Left lung (tissue), 10 donors: ENCODE results near the gene PPP2R2B. TPM values are rescaled to one million over a fixed set of nuclear protein-coding genes. Genes with fewer than 3 reads are reported as not detected.

Experiments
- ATAC-seq: fragments of 200-7000 bp; cut with Tn5 transposase; one replicate; pipeline ENCODE4 v1.9.1; 2020; ENCODE audit warnings: moderate library complexity
- DNase-seq, 4 donors: peaks; one replicate each; pipeline ENCODE4 v3.0.0-alpha.2; 2013 to 2020
- H3K27ac ChIP-seq, 2 donors: fragments of 200-600 bp; sonication (generic) in 1 of 2; one replicate each; pipeline versions ENCODE4 v1.5.0 to v1.8.0; 2020 to 2021
- H3K27me3 ChIP-seq, 2 donors: fragments of 200-600 bp; sonication (generic) in 1 of 2; one replicate each; pipeline versions ENCODE4 v1.5.0 to v1.8.0; 2020 to 2021
- H3K36me3 ChIP-seq, 2 donors: fragments of 200-600 bp; sonication (generic) in 1 of 2; one replicate each; pipeline versions ENCODE4 v1.5.0 to v1.8.0; 2020 to 2021
- H3K4me1 ChIP-seq, 2 donors: fragments of 200-600 bp; one replicate each; pipeline ENCODE4 v1.8.0; 2021
- H3K4me3 ChIP-seq, 2 donors: fragments of 200-600 bp; sonication (generic) in 1 of 2; one replicate each; pipeline versions ENCODE4 v1.5.0 to v1.8.0; 2020 to 2021; ENCODE audit warnings: mild to moderate bottlenecking in 1 of 2
- H3K9me3 ChIP-seq, 2 donors: fragments of 200-600 bp; sonication (generic) in 1 of 2; one replicate each; pipeline versions ENCODE4 v1.5.0 to v1.8.0; 2020 to 2021
- intact Hi-C, 2 donors: fragments of 100-400 bp; cut with DNase I; formaldehyde crosslinking; loops; one replicate each; pipeline versions ENCODE4 v1.11.2 to v1.14.2; 2022
- polyA plus RNA-seq, 6 donors: library from polyadenylated mRNA; unstranded; fragments of 120-200 nt; gene quantifications; one replicate each; pipeline ENCODE4 v1.2.1, GENCODE V29; 2013; ENCODE audit not compliant: insufficient read length in 6 of 6
- total RNA-seq, 2 donors: library from RNA; stranded (reverse); fragmentation: NEBNext Ultra II Directional; extraction: Animal tissue kit (Norgen Biotek cat#: 25700); gene quantifications; one replicate each; pipeline ENCODE4 v1.2.1, GENCODE V29; 2021
- TF ChIP-seq, protein P1 (sequence below), 2 donors: fragments of 200-600 bp; sonication (generic) in 1 of 2; IDR thresholded peaks; one replicate each; pipeline versions ENCODE4 v1.5.0 to v1.8.0; 2021; ENCODE audit warnings: antibody characterized with exemption in 2 of 2
- donor health status: DM: no; HTN: yes; CAD: no.
- donor health status: DM: no; HTN: no; CAD: no.

PPP2R2B gene
- total and polyA plus RNA-seq, 8 donors, result 0.23 to 1.5 (median 0.43) TPM

GRCh38 chr5:146659961-146660360 lies 218.6 kb downstream of the PPP2R2B start:
- DNase-seq, result no peak
- Histone ChIP-seq H3K27me3 (no peaks in the 10 kb centered on the region), H3K4me1 (no peaks in the 10 kb centered on the region), H3K4me3 (no peak overlapping the region), H3K36me3 (no peaks in the 10 kb centered on the region), H3K9me3 (no peaks in the 10 kb centered on the region), H3K27ac (no peak overlapping the region)
- intact Hi-C loops, result no loop called here
- no peak for ATAC-seq
- TF ChIP-seq, protein P1, sequence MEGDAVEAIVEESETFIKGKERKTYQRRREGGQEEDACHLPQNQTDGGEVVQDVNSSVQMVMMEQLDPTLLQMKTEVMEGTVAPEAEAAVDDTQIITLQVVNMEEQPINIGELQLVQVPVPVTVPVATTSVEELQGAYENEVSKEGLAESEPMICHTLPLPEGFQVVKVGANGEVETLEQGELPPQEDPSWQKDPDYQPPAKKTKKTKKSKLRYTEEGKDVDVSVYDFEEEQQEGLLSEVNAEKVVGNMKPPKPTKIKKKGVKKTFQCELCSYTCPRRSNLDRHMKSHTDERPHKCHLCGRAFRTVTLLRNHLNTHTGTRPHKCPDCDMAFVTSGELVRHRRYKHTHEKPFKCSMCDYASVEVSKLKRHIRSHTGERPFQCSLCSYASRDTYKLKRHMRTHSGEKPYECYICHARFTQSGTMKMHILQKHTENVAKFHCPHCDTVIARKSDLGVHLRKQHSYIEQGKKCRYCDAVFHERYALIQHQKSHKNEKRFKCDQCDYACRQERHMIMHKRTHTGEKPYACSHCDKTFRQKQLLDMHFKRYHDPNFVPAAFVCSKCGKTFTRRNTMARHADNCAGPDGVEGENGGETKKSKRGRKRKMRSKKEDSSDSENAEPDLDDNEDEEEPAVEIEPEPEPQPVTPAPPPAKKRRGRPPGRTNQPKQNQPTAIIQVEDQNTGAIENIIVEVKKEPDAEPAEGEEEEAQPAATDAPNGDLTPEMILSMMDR (IDR thresholded peaks at IDR 0.05), result no peak

DNA sequence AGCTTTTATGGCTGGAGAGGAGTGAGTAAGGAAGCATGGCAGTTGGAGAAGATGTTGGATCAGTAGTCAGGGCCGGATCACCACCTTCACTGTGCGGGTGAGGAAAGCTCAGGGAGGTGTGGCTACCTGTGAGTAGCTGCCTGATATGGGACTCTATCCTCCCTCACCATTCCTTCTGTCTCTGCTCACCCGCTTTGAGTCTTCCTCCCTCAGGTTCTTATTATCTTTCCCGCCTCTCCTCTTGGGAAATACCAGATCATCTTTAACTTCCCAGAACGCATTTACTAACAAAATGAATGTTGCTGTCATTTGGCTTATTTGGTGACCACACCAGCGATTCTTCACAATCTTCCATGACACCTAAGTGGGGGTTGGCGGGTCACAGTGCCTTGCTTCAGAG lies 221.9 kb downstream of the PPP2R2B start:
- no peaks in the 10 kb centered on the region for H3K9me3 ChIP-seq
- H3K27ac ChIP-seq, result no peak overlapping the region
- TF ChIP-seq, protein P1 (IDR thresholded peaks at IDR 0.05), result no peak
- H3K36me3 ChIP-seq, result no peaks in the 10 kb centered on the region
- H3K4me3 ChIP-seq, result no peak overlapping the region
- ATAC-seq (no peak), DNase-seq (no peak)
- no peaks in the 10 kb centered on the region for H3K4me1 ChIP-seq
- intact Hi-C loops, result no loop called here
- H3K27me3 ChIP-seq, result no peaks in the 10 kb centered on the region

DNA sequence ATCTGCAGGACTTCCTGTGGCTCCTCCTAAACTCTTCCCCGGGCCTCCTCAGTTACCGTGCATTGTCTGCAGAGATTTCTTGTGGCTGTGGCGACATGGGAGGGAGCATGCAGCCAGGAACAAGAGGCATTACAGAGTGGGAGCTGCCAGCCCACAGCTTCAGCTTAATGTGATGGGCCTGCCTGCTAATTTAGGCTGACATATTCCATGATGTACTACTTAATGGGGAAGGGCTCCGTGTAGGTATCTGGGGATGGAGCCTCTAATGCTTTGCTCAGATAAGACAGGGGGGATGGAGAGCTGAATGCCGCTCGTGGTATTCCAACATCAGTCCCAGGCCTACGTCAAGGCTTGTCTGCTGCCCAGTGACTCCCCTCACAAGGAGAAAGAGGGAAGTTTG lies 225.0 kb downstream of the PPP2R2B start:
- Histone ChIP-seq H3K36me3 (no peaks in the 10 kb centered on the region), H3K27me3 (no peaks in the 10 kb centered on the region), H3K4me3 (no peak overlapping the region), H3K4me1 (no peaks in the 10 kb centered on the region), H3K27ac (no peak overlapping the region), H3K9me3 (no peaks in the 10 kb centered on the region)
- TF ChIP-seq, protein P1 (IDR thresholded peaks at IDR 0.05), result no peak
- DNase-seq (no peak), ATAC-seq (no peak)
- intact Hi-C loops, result no loop called here

DNA sequence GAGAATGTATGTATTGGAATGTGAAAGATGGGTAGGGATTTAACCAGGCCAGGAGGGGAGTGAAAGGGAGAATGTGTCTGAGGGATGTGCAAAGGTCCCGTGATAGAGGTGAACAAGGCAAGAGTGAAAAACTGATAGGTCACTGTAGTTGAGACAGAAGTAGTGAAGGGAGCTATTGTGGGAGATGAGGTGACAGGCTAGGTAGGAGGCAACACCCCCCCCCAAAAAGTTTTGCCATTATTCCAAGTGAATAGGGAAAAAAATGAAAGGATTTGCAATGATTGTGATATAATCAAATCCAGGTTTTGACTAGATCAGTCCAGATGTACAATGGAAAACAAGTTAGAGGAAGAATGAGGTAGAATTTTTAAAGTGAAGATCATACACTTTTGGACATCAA lies 226.0 kb downstream of the PPP2R2B start:
- no peak for ATAC-seq
- Histone ChIP-seq H3K4me3 (no peak overlapping the region), H3K9me3 (no peaks in the 10 kb centered on the region), H3K27ac (no peak overlapping the region), H3K27me3 (no peaks in the 10 kb centered on the region), H3K36me3 (no peaks in the 10 kb centered on the region), H3K4me1 (no peaks in the 10 kb centered on the region)
- intact Hi-C loops, result no loop called here
- TF ChIP-seq, protein P1 (IDR thresholded peaks at IDR 0.05), result no peak
- no peak for DNase-seq

DNA sequence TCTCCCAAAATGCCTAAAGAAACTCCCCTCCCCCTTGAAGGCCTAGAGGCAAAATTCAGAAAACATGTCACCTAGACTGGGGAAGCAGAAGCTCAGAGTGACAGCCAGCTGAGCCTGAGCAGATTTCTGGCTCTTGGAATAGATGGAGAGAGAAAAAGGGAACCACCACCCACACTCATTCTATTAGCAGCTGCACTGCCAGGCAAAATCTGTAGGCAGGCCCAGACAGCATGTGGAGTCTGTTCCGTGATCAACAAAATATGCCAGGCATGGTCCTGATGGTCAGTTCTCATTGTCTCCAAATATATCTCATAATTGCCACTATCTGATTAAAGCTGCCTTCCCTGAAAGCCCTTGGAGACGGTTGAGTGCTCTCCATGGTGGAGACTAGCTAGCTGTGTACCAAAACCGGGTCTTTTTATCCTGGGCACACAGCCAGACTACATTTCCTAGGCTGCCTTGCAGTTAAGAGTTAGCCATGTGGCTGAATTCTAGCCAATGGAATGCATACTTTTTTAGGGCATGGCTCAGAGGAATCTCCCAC lies 230.8 kb downstream of the PPP2R2B start:
- no peaks in the 10 kb centered on the region for H3K4me1 ChIP-seq
- no peak overlapping the region for H3K4me3 ChIP-seq
- TF ChIP-seq, protein P1 (IDR thresholded peaks at IDR 0.05), result no peak
- ATAC-seq (no peak), DNase-seq (no peak)
- no peaks in the 10 kb centered on the region for H3K27me3 ChIP-seq
- H3K9me3 ChIP-seq, result no peaks in the 10 kb centered on the region
- intact Hi-C loops, result no loop called here
- no peak overlapping the region for H3K27ac ChIP-seq
- H3K36me3 ChIP-seq, result no peaks in the 10 kb centered on the region
